GM18907 (cell line): ENCODE data around the gene CD68.
"Not testable (repeated sequence)": the region's sequence is repeated elsewhere in the genome, so short reads cannot be mapped to it uniquely, and the experiment has no call there.

Experiments used
- ATAC-seq: cut with Tn5 transposase; IDR thresholded peaks from one replicate; pipeline ENCODE4 v1.9.1; 2021; ENCODE audit warnings: mild to moderate bottlenecking, moderate library complexity; ENCODE audit not compliant: unreplicated experiment

CD68 gene

GRCh38 chr17:7580604-7581575 is 1.5 kb downstream of the CD68 start:
- no peak for ATAC-seq

- no peak for ATAC-seq
Measured at GRCh38 chr17:7582396-7583252, 3.2 kb downstream of the CD68 start.

GRCh38 chr17:7583253-7584109 is 4.0 kb downstream of the CD68 start, which contains the start of gene MPDU1:
MPDU1 (plus strand) TSS chr17:7583852; CDS start chr17:7583863, 11 bp downstream.
- peak; percentile 68 for ATAC-seq

GRCh38 chr17:7586673-7587419 is 7.4 kb downstream of the CD68 start:
- no peak for ATAC-seq

- no peak for ATAC-seq
Measured at GRCh38 chr17:7587420-7588151, 8.1 kb downstream of the CD68 start.

- ATAC-seq: no peak
Measured at GRCh38 chr17:7588553-7589203, 9.2 kb downstream of the CD68 start.

- ATAC-seq: no peak
Measured at GRCh38 chr17:7589204-7589868, 9.9 kb downstream of the CD68 start.

- no peak for ATAC-seq
Measured at GRCh38 chr17:7589891-7590691, 10.7 kb downstream of the CD68 start, which contains the start of gene SOX15. SOX15 (minus strand) TSS chr17:7590094; CDS start chr17:7589676, 418 bp downstream.

- ATAC-seq: no peak
Measured at GRCh38 chr17:7590743-7591142, 11.3 kb downstream of the CD68 start.

GRCh38 chr17:7591596-7591995 is 12.2 kb downstream of the CD68 start:
- ATAC-seq: no peak

- no peak for ATAC-seq
Measured at GRCh38 chr17:7592422-7593021, 13.1 kb downstream of the CD68 start.

- ATAC-seq: no peak
Measured at GRCh38 chr17:7593296-7593695, 13.9 kb downstream of the CD68 start.

- not testable (repeated sequence) for ATAC-seq
Measured at GRCh38 chr17:7597561-7597960, 18.1 kb downstream of the CD68 start.

GRCh38 chr17:7606280-7606679 is 26.8 kb downstream of the CD68 start:
- no peak for ATAC-seq

GRCh38 chr17:7610641-7611040 is 31.2 kb downstream of the CD68 start:
- no peak for ATAC-seq

- no peak for ATAC-seq
Measured at GRCh38 chr17:7611635-7612293, 32.3 kb downstream of the CD68 start.
